Activated T-cell treated with anti-CD3 and anti-CD28 coated beads, Interleukin-2, amount 50 U/mL, for 1 hour (primary cell): ENCODE results near the gene MYO1B.

Experiments used
- DNase-seq: peaks from one replicate; pipeline ENCODE4 v3.0.0-alpha.2; 2020

Gene MYO1B

GRCh38 chr2:191228333-191228732 is 16.9 kb upstream of the MYO1B start:
- DNase-seq, result no peak

- DNase-seq, result no peak
These were observed 16.3 kb upstream of the MYO1B start for GRCh38 chr2:191228861-191229260.

- DNase-seq, result no peak
These were observed 15.0 kb upstream of the MYO1B start for GRCh38 chr2:191230174-191230573.

GRCh38 chr2:191231995-191232394 is 13.2 kb upstream of the MYO1B start:
- DNase-seq, result no peak

- DNase-seq, result no peak
These were observed 11.7 kb upstream of the MYO1B start for GRCh38 chr2:191233533-191233932.

- no peak for DNase-seq
These were observed 10.8 kb upstream of the MYO1B start for GRCh38 chr2:191234376-191234775.

GRCh38 chr2:191240871-191241270 is 4.3 kb upstream of the MYO1B start:
- no peak for DNase-seq

- DNase-seq, result no peak
These were observed 3.8 kb upstream of the MYO1B start for GRCh38 chr2:191241418-191241817.

- no peak for DNase-seq
These were observed 2.0 kb upstream of the MYO1B start for GRCh38 chr2:191243154-191243553.

GRCh38 chr2:191244350-191244749 is 854 bp upstream of the MYO1B start:
- DNase-seq, result no peak

- peak; percentile 31 for DNase-seq
These were observed 796 bp downstream of the MYO1B start for GRCh38 chr2:191245869-191246531.

- no peak for DNase-seq
These were observed 1.7 kb downstream of the MYO1B start for GRCh38 chr2:191246820-191247380.

GRCh38 chr2:191247381-191248057 is 2.3 kb downstream of the MYO1B start:
- no peak for DNase-seq

- DNase-seq, result no peak
These were observed 4.1 kb downstream of the MYO1B start for GRCh38 chr2:191249156-191249813.

GRCh38 chr2:191250400-191250799 is 5.2 kb downstream of the MYO1B start:
- no peak for DNase-seq

- no peak for DNase-seq
These were observed 5.8 kb downstream of the MYO1B start for GRCh38 chr2:191250986-191251385.

GRCh38 chr2:191252699-191253098 is 7.5 kb downstream of the MYO1B start:
- DNase-seq, result no peak

GRCh38 chr2:191253476-191253875 is 8.3 kb downstream of the MYO1B start:
- no peak for DNase-seq

GRCh38 chr2:191255271-191255670 is 10.1 kb downstream of the MYO1B start:
- DNase-seq, result no peak

- DNase-seq, result no peak
These were observed 10.6 kb downstream of the MYO1B start for GRCh38 chr2:191255756-191256312.

- DNase-seq, result no peak
These were observed 12.7 kb downstream of the MYO1B start for GRCh38 chr2:191257934-191258333.

- DNase-seq, result no peak
These were observed 13.8 kb downstream of the MYO1B start for GRCh38 chr2:191258996-191259395.

GRCh38 chr2:191262436-191262835 is 17.2 kb downstream of the MYO1B start:
- no peak for DNase-seq

- no peak for DNase-seq
These were observed 17.8 kb downstream of the MYO1B start for GRCh38 chr2:191263050-191263449.
